Motor neuron (in vitro differentiated cells): ENCODE results near the gene NCOA6. TPM values are rescaled to one million over a fixed set of nuclear protein-coding genes. Genes with fewer than 3 reads are reported as not detected.

ENCODE experiments used
- ATAC-seq, 8 experiments: fragments of 200-7000 bp; cut with Tn5 transposase; replicated peaks in 6 of 8; 2 replicates each; pipeline ENCODE4 v1.8.0; 2021; ENCODE audit warnings: mild to moderate bottlenecking in 8 of 8, moderate library complexity in 8 of 8
- H3K27ac ChIP-seq, 2 donors: fragments of 250-450 bp; sonication (Bioruptor Pico); 2 replicates each; pipeline ENCODE4 v1.9.0; 2021; ENCODE audit warnings: antibody characterized with exemption in 2 of 2, mild to moderate bottlenecking in 2 of 2, moderate library complexity in 1 of 2
- H3K4me1 ChIP-seq, 2 donors: fragments of 250-450 bp; sonication (Bioruptor Pico); replicated peaks in 1 of 2; 2 replicates each; pipeline ENCODE4 v1.6.1; 2021; ENCODE audit warnings: antibody characterized with exemption in 2 of 2, mild to moderate bottlenecking in 2 of 2, moderate library complexity in 1 of 2
- H3K4me3 ChIP-seq, 5 donors: fragments of 250-450 bp; sonication (Bioruptor Pico); 2 replicates each; pipeline ENCODE4 v1.9.0; 2021; ENCODE audit warnings: antibody characterized with exemption in 5 of 5, mild to moderate bottlenecking in 5 of 5, moderate library complexity in 4 of 5
- WGBS, 10 experiments: fragments of 450-650 bp; shearing (Covaris generic); methylation state at CpG; one replicate each; pipeline ENCODE4 v1.0.0; 2022; 5-methylcytosine and 5-hydroxymethylcytosine counted together
- in situ Hi-C, 9 experiments: fragments of 400-800 bp; cut with MboI; loops; one replicate each; pipeline ENCODE4 v1.15.0; 2021; ENCODE audit warnings: low sequenced_read_pairs in 9 of 9, low pct_unique_long_range_greater_than_20kb in 2 of 9; ENCODE audit not compliant: unreplicated experiment in 9 of 9
- total RNA-seq, 8 experiments: library from RNA; unstranded; fragments of 300-600 nt; gene quantifications; 2 replicates each; pipeline versions ENCODE4 v1.2.3 to v1.2.4, GENCODE V29; 2022

NCOA6 gene
- 10 to 100 TPM in 7 of 8 experiments, 1 to 10 TPM in 1; 6.6 to 25.6 (median 19.2) TPM for total RNA-seq

DNA sequence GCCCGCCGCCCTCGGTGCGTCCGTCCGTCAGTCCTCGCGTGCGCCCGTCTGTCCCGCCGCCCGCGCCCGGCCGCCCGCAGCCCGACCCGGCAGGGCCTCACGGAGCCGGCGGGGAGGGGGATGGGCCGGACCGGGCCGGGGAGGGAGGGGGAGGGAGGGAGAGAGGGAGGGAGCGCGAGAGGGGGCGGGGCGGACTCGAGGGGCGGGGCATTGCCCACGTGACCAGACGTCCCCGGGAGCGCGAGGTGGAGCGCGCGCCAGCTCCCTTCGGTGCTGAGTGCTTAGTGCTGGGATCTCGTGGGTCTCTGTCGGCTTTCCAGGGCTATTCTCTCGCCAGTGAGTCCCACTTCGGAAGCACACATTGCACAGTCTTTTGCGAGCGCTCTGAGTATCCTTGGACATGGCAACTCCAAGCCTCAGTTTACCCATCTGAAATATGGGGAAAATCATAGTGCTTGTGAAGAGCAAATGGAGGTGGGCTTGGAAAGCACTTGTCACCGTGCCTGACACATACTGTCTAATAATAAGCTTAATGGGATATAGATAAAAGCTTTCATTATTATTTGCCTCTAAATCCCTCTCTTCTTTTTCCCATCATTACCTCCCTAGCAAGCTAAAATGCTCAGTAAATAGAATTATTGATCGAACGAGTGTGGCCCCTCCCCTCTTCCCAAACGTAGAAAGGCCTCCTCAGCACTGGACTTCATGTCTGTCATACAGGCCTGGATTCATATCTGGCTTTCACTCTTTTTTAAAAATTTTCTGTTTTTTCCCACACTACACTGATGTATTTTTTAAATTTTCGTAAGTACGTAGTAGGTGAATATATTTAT, at the start of gene NCOA6:
Gene NCOA6, minus strand, starts transcription at position 122 of the 833 bp plus-strand sequence. CDS start 43,296 bp downstream, outside the sequence.
- Histone ChIP-seq H3K27ac (peak within 1 kb of the TSS; percentile 97 to 99), H3K4me3 (peak within 1 kb of the TSS; percentile 83 to 99 (median 94)), H3K4me1 (peaks cover 0 to 3% of the 10 kb centered on the region in 2 donors)
- in situ Hi-C loops, result loop anchor here in 1 of 9 experiments (25.0 kb wide), 1 partner anchor 387 kb away; no protein-coding TSS in a partner anchor
- WGBS, 10 experiments, result 35 to 100% (median 54%) methylated on average over 2 to 9 of the region's 52 CpGs
- ATAC-seq, result peak; percentile 60 to 76 (median 68)

DNA sequence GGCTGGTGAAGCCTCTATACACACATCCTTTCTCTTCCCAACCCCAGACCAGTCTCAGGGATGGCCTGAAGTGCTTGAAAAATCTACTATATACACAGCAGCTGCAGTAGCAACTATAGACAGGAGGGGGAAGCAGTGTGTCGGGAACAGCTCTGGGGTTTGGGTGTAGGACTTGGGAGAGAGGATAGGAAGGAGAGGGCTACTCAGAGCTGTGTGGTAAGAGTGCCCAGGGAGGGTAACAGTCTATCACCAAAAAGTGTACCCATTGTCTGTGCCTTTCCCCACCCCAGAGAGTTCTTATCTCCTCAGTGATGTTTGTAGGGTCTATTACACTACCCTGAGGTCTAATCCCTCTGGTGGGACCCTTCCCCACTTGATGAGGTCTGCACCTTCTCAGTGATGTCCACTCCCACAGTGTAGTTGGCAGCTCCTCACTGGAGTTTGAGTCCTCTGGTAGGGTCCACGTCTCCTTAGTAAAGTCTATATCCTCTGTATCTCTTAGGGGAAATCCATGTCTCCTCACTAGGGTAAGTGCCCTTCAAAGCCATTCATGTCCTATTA, 48.7 kb upstream of the NCOA6 start:
- WGBS, 10 experiments, result 14 to 35% (median 17%) methylated on average over 1 to 2 of the region's 2 CpGs; no CpG with 5 or more reads in 7 of the 10 experiments
- in situ Hi-C loops, result loop anchor here in 1 of 9 experiments (25.0 kb wide), 1 partner anchor 338 kb away; no protein-coding TSS in a partner anchor
- peak in 4 of 8 experiments; percentile 6 to 19 (median 10) for ATAC-seq
- H3K4me1 ChIP-seq, result peaks cover 5 to 8% of the 10 kb centered on the region in 2 donors
- H3K4me3 ChIP-seq, result no peak overlapping the region
- H3K27ac ChIP-seq, result no peak overlapping the region

DNA sequence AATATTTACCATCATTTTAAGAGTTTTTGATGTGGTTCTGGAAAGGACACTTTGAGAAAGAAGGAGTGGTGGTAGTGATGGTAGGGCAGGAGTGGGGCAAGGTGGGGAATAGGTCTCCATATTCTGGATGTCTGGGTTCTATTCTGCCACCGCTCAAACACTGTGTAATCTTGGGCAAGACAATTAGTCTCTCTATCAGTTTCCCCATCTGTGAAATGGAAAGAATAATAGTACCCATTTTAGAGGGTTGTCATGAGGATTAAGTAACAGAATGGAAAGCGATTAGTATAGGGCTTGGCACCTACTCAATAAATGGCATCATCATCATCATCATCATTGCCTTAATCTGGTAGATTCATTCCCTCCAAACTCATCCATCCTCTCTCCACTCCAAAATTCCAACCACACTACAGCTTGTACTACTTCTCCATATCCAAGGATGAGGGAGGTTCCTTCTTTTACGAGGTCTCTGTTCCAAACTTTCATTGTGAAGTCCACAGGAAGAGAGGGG, 48.2 kb upstream of the NCOA6 start:
- ATAC-seq, result no peak
- Histone ChIP-seq H3K4me3 (peak overlapping the region in 1 of 5 donors; percentile 47), H3K4me1 (peaks cover 5 to 8% of the 10 kb centered on the region in 2 donors), H3K27ac (no peak overlapping the region)
- WGBS, 10 experiments, result 17 to 61% (median 50%) methylated on average over 1 to 3 of the region's 3 CpGs; no CpG with 5 or more reads in 3 of the 10 experiments
- in situ Hi-C loops, result loop anchor here in 1 of 9 experiments (25.0 kb wide), 1 partner anchor 339 kb away; no protein-coding TSS in a partner anchor

DNA sequence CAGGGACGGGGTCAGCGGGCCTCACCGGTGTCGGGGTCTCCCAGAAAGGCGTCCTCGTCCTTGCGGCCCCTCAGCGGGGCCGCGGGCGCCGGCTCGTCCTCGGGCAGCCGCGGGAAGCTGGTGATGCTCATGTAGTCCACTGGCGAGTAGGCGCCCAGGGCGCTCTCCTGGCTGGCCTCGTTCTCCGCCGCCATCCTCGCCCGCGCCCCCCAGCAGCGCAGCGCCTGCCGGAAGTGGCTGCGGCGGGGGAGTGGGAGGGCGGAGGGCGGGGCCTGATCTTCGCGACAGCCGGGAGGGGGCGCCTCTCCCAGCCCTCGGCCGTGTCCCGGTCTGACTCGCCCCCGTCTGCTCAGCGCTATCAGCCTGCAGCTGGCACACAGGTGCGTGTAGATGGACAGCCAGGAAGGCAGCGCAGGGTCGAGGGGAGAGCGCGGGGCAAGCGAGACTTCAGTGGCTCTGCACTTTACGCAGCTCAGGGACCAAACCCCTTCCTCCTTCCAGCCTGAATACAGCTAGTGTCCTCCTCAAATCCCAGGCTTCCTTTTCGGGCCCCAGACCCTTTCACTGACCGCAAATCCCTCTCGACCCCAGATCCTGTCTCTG, 47.3 kb upstream of the NCOA6 start, which contains the start of gene GGT7:
Gene GGT7, minus strand, starts transcription at position 235 of the 603 bp plus-strand sequence. Its CDS starts 41 bp downstream, at position 194.
- H3K27ac ChIP-seq, result peak within 1 kb of the TSS in 1 of 2 donors; percentile 12
- in situ Hi-C loops, result loop anchor here in 1 of 9 experiments (25.0 kb wide), 1 partner anchor 340 kb away; no protein-coding TSS in a partner anchor

DNA sequence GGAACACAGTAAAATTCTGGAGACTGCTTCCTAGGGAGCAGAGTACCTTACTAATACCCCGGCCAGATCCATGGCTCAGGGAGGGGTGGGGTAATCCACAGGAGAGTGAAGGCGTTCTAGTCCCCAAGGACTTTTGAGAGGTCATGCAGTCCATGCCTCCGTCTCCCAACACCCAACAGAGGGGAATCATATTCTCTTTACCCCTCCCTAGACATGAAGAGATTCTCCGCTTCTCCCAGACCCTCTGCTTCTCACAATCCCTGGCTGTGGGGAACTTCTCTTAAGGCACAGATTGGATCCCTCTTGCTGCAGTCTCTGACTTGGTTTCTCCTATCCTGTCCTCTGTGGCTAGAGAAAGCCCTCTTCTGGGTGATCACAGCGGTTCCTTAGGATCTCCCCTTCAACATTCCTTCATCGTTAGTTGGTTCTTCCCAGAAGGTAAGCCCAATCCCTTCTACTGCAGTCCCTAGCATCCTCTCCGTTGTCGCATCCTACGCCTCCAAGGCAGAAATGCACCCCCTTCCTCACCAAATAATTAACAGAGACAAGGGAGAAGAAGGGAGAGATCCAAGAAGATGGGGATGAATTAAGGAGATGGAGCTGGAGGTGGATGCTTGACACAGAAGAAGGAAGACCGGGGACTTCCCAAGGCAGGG, 46.6 kb upstream of the NCOA6 start:
- peak overlapping the region in 1 of 2 donors; percentile 12 for H3K27ac ChIP-seq
- 0 to 37% (median 23%) methylated on average over 2 to 8 of the region's 10 CpGs; no CpG with 5 or more reads in 4 of the 10 experiments for WGBS, 10 experiments
- H3K4me3 ChIP-seq, result peak overlapping the region; percentile 47 to 59 (median 50)
- in situ Hi-C loops, result loop anchor here in 1 of 9 experiments (25.0 kb wide), 1 partner anchor 340 kb away; no protein-coding TSS in a partner anchor
- ATAC-seq, result no peak
- H3K4me1 ChIP-seq, result peaks cover 5 to 8% of the 10 kb centered on the region in 2 donors

More for the DNA sequence above, 47.3 kb upstream of the NCOA6 start, which contains the start of gene GGT7:
- Histone ChIP-seq H3K4me3 (peak within 1 kb of the TSS; percentile 47 to 59 (median 50)), H3K4me1 (peaks cover 5 to 8% of the 10 kb centered on the region in 2 donors)
- ATAC-seq, result peak; percentile 10 to 65 (median 60)
- 0 to 50% (median 3%) methylated on average over 1 to 5 of the region's 52 CpGs; no CpG with 5 or more reads in 4 of the 10 experiments for WGBS, 10 experiments

DNA sequence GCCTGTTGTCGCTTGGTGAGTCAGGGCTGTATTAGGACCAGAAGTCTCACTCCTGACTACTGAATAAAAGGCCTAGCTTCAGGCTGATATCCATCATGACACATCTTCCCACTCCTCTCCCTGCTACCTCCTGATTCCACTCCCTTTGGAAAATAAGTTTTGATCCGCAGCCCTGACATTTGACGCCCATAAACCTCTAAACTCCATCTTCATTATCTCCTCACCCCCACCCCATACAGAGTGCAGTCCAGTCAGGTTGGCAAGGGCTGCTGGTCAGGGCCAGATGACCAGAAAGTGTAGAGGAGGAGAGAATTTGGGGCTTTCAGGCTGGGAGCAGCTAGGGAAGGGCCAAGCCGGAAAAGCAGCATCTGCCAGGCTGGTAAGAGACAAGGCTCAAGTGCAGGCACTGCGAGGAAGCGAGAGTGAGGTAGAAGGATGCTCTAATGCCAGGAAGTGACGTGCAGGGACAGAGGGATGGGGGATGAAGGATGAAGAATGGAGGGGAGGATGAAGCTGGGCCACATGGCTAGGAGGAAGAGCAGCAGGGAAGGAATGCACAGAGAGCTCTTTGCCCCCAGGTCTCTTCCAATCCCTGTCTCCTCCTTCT, 46.0 kb upstream of the NCOA6 start:
- Histone ChIP-seq H3K27ac (no peak overlapping the region), H3K4me3 (peak overlapping the region; percentile 47 to 59 (median 50)), H3K4me1 (peaks cover 5 to 8% of the 10 kb centered on the region in 2 donors)
- in situ Hi-C loops, result loop anchor here in 1 of 9 experiments (25.0 kb wide), 1 partner anchor 341 kb away; no protein-coding TSS in a partner anchor
- ATAC-seq, result no peak
- 74 to 100% (median 88%) methylated on average over 1 to 6 of the region's 7 CpGs; no CpG with 5 or more reads in 4 of the 10 experiments for WGBS, 10 experiments

DNA sequence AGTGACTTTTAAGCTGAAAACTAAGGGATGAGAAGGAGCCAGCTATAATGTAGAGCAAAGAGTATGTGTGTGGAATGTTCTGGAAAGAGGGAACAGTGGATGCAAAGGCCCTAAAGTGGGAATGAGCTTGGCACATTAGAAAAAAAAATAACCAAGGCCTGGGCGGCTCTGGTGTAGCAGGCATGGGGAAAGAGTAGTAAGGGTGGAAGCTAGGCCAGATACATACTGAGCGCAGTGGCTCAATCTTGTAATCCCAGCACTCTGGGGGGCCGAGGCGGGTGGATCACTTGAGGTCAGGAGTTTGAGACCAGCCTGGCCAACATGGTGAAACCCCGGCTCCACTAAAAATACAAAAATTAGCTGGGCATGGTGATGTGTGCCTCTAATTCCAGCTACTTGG, 38.8 kb upstream of the NCOA6 start:
- WGBS, 10 experiments, result 92 to 100% (median 97%) methylated on average over 1 to 4 of the region's 5 CpGs; no CpG with 5 or more reads in 3 of the 10 experiments
- in situ Hi-C loops, result loop anchor here in 1 of 9 experiments (25.0 kb wide), 1 partner anchor 348 kb away; no protein-coding TSS in a partner anchor
- ATAC-seq, result no peak
- Histone ChIP-seq H3K4me1 (no peaks in the 10 kb centered on the region), H3K27ac (no peak overlapping the region), H3K4me3 (no peak overlapping the region)

DNA sequence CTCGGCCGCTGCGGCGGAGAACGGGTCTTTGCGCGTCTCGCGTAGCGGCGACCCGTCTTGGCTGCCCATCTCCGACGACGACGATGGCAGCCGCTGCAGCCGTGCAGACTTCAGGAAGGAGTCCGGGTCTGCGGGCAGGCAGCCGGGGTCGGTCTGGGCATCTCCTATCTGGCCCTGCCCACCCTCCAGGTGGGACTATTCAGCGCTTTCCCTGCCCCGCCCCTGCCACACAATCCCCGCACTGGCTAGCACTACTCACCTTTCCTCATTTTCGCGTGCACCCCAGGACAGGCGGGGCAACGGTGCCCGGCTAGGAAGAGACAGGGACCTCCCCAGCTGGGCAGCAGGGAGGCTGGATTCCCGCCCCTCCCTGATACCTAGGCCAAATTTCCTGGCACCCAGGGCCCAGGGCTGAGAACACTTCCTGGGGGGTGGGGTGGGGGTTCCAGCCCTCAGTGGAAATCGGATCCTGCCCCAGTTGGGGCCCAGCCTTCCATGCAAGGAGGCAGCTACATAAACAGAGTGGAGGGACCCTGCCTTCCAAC, 38.0 kb upstream of the NCOA6 start:
- 20 to 96% (median 70%) methylated on average over 1 to 12 of the region's 32 CpGs; no CpG with 5 or more reads in 7 of the 10 experiments for WGBS, 10 experiments
- Histone ChIP-seq H3K27ac (no peak overlapping the region), H3K4me3 (no peak overlapping the region), H3K4me1 (no peaks in the 10 kb centered on the region)
- no peak for ATAC-seq
- in situ Hi-C loops, result loop anchor here in 1 of 9 experiments (25.0 kb wide), 1 partner anchor 349 kb away; no protein-coding TSS in a partner anchor

DNA sequence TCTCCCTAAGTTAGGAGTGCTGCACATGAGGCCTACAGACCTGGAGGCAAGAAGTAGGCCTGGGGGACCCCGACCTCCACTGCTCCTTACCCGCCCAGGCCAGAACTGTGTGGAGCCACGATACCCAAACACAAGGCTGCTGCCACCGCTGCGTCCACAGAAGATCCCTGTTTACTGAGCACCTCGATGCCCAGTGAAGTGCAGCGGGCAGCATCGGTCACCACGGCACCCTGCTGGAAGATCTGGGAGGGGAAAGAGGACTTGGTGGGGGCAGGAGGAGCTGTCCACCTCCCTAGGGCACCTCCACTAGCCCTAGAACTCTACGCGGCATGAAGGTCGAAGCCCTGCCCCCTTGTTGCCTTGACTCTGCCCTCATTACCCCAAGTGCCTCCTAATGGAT, 37.3 kb upstream of the NCOA6 start:
- in situ Hi-C loops, result loop anchor here in 1 of 9 experiments (25.0 kb wide), 1 partner anchor 350 kb away; no protein-coding TSS in a partner anchor
- ATAC-seq, result no peak
- Histone ChIP-seq H3K4me1 (no peaks in the 10 kb centered on the region), H3K4me3 (no peak overlapping the region), H3K27ac (no peak overlapping the region)
- WGBS, 10 experiments, result 79 to 100% (median 90%) methylated on average over 1 to 8 of the region's 12 CpGs; no CpG with 5 or more reads in 3 of the 10 experiments

DNA sequence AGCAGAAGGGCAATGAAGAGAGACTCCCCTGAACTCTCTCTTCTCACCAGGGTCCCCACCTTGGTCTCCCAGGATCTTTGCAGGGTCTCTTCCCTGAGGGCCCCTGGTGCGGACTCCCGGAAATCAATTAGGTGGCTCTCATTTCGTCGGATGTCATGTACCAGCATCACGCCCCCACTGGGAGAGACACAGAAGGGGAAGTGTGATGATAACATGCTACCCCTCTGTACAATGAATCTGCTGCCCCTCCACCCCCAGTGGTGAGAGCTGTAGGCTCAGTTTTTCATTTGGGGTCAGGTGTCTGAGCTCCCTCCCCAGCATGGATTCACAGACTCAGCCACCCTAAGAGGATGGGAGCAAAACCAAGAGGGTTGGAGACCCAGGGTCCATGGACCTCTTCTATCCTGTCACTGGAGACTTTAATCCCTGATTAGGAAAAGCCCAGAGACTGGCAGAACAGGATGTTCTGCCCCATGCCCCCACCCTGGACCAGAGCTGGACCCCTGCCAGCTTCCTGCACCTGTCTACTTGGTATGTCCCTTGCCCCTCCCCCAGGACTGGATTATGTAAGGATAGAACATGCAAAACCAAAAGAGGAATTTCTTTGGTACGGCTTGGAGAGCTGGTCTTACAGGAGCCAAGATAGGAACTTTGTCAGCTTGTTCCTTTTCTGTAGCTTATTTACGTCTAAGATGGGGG, 36.1 kb upstream of the NCOA6 start:
- in situ Hi-C loops, result loop anchor here in 1 of 9 experiments (25.0 kb wide), 1 partner anchor 351 kb away; no protein-coding TSS in a partner anchor
- 75 to 100% (median 98%) methylated on average over 1 to 7 of the region's 7 CpGs; no CpG with 5 or more reads in 3 of the 10 experiments for WGBS, 10 experiments
- no peak overlapping the region for H3K27ac ChIP-seq
- no peaks in the 10 kb centered on the region for H3K4me1 ChIP-seq
- ATAC-seq, result no peak
- H3K4me3 ChIP-seq, result no peak overlapping the region
